Uterus (tissue), 2 donors: ENCODE results near the gene ZMYND19.

Source experiments
- POLR2A ChIP-seq, 2 donors: fragments of 450-650 bp; IDR thresholded peaks; one replicate each; pipeline ENCODE4 v1.6.1; 2016; ENCODE audit warnings: antibody characterized with exemption in 2 of 2, mild to moderate bottlenecking in 1 of 2, moderate library complexity in 1 of 2
- TF ChIP-seq, protein P1 (sequence below), 4 experiments: fragments of 200-600 bp in 2 of 4; fragments of 450-650 bp in 2 of 4; sonication (generic) in 2 of 4; IDR thresholded peaks; one replicate each; pipeline ENCODE4 v1.5.1; 2016 to 2019; ENCODE audit warnings: antibody characterized with exemption in 4 of 4, mild to moderate bottlenecking in 2 of 4, moderate library complexity in 1 of 4

DNA sequence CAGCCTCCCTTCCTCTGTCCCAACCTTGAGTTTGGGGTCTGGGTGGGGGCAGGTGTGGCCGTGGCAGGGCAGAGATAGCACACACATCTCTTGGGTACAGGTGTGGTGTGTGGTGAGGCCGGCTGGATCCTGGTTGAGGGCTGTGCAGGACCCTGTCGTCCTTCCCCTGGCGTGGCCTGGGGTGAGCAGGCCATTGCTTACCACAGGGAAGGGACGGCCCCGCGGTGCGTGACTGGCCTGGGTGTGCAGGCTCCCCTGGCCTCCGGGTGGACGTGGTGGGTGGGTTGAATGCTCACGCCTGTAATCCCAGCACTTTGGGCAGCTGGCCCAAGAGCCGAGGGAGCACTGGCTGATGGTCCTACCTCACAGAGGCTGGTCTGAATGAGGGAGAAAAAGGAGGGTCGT is 16.4 kb upstream of the ZMYND19 start:
- TF ChIP-seq, protein P1, sequence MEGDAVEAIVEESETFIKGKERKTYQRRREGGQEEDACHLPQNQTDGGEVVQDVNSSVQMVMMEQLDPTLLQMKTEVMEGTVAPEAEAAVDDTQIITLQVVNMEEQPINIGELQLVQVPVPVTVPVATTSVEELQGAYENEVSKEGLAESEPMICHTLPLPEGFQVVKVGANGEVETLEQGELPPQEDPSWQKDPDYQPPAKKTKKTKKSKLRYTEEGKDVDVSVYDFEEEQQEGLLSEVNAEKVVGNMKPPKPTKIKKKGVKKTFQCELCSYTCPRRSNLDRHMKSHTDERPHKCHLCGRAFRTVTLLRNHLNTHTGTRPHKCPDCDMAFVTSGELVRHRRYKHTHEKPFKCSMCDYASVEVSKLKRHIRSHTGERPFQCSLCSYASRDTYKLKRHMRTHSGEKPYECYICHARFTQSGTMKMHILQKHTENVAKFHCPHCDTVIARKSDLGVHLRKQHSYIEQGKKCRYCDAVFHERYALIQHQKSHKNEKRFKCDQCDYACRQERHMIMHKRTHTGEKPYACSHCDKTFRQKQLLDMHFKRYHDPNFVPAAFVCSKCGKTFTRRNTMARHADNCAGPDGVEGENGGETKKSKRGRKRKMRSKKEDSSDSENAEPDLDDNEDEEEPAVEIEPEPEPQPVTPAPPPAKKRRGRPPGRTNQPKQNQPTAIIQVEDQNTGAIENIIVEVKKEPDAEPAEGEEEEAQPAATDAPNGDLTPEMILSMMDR (IDR thresholded peaks at IDR 0.05): no peak
- TF ChIP-seq POLR2A (IDR thresholded peaks at IDR 0.05): no peak
